Astrocyte of the spinal cord (primary cell): Measurements from ENCODE around the gene LRCOL1.
A peak's percentile ranks its signal among the peaks of the same experiment; 100 is the strongest.

ENCODE experiments used
- DNase-seq: peaks from one replicate; pipeline ENCODE4 v3.0.0; 2011; ENCODE audit warnings: low read depth, low spot score
- H3K4me3 ChIP-seq: 2 replicates; pipeline ENCODE4 v1.5.1; 2011; ENCODE audit warnings: low read depth, mild to moderate bottlenecking, low read length, moderate library complexity
- CTCF ChIP-seq: IDR thresholded peaks from 2 replicates; pipeline ENCODE4 v1.5.1; 2012; ENCODE audit warnings: low read depth, mild to moderate bottlenecking, low read length, inconsistent platforms
- in situ Hi-C: cut with HindIII; loops from 2 replicates; pipeline ENCODE4 v1.10.0; 2017; ENCODE audit warnings: low sequenced_read_pairs

Gene LRCOL1

DNA sequence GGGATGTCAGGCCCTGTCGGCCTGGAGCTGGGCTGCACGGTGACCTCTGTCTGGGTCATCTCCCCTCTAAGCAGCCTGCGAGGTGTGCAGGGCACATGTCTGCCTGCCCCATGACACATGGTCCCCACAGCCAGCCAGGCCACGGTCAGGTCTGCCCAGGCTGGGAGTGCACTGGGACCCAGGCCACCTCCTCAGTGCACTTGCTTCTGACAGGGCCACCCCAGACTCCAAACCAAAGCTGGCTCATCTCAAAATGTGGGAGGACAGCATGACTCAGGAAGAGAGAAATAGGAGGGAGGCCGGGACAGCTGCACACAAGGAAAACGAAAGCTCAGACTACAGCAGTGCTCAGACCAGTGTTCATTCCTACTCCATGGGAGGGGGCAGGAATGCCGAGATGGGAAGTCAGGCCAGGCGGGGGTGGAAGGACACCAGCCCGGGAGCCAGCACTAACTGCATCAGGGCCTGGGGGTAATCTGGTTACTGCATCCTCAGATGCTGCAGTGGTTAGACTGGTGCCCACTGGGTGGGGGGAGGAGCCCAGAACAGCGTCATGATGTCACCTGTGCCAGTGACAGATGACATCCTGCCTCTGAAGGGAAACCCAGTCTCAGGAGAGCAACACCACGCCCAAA, 12.2 kb upstream of the LRCOL1 start:
- no peak for TF ChIP-seq CTCF
- in situ Hi-C loops: no loop called here
- peak; percentile 64 for DNase-seq
- H3K4me3 ChIP-seq: no peak overlapping the region

- H3K4me3 ChIP-seq: no peak overlapping the region
- no peak for TF ChIP-seq CTCF
- in situ Hi-C loops: no loop called here
- no peak for DNase-seq
Observed at GRCh38 chr12:132621657-132622435, 11.5 kb upstream of the LRCOL1 start.

DNA sequence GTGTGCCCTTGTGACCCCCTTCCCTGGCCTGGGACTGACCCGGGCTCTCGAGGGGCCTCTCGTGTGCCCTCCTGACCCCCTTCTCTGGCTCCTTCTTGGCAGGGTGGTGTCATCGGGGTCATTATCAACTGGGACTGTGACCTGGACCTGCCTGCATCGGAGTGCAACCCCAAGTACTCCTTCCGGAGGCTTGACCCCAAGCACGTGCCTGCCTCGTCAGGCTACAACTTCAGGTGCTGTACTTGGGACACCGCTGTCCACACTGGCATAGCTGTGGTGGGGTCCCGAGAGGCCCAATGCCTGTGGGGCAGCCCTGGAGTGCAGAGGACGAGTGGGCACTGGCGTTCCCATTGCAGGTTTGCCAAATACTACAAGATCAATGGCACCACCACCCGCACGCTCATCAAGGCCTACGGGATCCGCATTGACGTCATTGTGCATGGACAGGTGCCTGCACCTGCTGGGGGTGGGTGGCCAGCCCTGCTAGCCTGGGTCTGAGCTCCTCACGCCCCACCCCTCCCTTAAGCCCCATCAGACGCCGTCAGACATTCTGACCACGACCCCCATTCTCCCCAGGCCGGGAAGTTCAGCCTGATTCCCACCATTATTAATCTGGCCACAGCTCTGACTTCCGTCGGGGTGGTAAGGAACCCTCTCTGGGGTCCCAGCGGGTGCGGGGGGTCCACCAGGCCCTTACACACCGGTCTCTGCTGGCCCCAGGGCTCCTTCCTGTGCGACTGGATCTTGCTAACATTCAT, 10.7 kb upstream of the LRCOL1 start:
- H3K4me3 ChIP-seq: no peak overlapping the region
- DNase-seq: no peak
- no peak for TF ChIP-seq CTCF
- in situ Hi-C loops: no loop called here

GRCh38 chr12:132620113-132620898, 9.9 kb upstream of the LRCOL1 start:
- H3K4me3 ChIP-seq: no peak overlapping the region
- no peak for TF ChIP-seq CTCF
- no peak for DNase-seq
- in situ Hi-C loops: no loop called here

DNA sequence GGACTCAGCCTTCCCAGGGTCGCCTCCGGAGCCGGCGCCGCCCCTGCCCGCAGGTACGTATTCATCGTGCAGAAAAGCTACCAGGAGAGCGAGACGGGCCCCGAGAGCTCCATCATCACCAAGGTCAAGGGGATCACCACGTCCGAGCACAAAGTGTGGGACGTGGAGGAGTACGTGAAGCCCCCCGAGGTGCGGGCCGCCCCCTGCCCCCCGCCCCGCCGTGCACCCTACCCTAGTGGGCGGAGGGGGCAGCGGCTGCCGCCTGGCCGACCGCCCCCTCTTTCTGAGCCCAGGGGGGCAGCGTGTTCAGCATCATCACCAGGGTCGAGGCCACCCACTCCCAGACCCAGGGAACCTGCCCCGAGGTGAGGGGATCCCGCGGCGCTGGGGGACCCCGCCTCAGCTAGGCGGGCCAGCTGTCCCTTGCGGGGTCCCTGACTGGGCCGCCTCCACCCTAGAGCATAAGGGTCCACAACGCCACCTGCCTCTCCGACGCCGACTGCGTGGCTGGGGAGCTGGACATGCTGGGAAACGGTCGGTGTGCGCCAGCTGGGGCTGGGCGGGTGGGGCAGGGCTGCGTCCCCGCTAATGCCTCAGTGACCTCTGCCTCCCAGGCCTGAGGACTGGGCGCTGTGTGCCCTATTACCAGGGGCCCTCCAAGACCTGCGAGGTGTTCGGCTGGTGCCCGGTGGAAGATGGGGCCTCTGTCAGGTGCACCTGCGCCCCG, 9.2 kb upstream of the LRCOL1 start:
- no peak for TF ChIP-seq CTCF
- DNase-seq: no peak
- H3K4me3 ChIP-seq: no peak overlapping the region
- in situ Hi-C loops: no loop called here

DNA sequence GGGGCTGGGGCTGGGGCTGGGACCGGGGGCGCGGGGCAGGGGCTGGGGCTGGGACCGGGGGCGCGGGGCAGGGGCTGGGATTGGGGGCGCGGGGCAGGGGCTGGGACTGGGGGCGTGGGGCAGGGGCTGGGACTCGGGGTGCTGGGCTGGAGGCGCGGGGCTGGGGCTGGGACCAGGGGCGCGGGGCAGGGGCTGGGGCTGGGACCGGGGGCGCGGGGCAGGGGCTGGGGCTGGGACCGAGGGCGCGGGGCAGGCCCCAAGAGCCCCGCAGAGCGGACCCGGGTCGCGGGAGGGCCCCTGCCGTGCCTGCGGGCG, 8.6 kb upstream of the LRCOL1 start:
- no peak for TF ChIP-seq CTCF
- in situ Hi-C loops: no loop called here
- DNase-seq: no peak
- H3K4me3 ChIP-seq: no peak overlapping the region
